Measurements from ENCODE around the gene LRRC7.
"Not testable (repeated sequence)": the region's sequence is repeated elsewhere in the genome, so short reads cannot be mapped to it uniquely, and the experiment has no call there.

Gene LRRC7

DNA sequence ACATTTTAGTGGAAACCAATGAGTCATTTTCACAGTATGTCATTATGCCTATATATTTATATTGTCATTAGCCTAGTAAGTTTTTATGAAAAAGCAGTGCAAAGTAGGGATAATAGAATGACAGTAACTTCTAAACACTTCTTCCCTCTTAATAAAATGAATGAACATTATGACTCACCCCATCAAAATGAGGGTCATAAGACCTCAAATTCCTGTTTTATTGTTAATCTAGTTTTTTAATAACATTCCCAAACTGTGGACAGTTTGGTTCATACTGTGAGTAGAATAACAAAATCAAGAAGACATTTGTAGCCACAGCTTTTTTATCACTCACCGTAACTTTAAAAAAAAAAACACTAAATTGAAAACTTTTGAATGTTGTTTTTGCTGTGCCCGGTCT lies 477.1 kb downstream of the LRRC7 start:
- FAIRE-seq (no peak), DNase-seq (ENCODE audit: insufficient read length, low spot score) (no peak)
- TF ChIP-seq, protein P1, sequence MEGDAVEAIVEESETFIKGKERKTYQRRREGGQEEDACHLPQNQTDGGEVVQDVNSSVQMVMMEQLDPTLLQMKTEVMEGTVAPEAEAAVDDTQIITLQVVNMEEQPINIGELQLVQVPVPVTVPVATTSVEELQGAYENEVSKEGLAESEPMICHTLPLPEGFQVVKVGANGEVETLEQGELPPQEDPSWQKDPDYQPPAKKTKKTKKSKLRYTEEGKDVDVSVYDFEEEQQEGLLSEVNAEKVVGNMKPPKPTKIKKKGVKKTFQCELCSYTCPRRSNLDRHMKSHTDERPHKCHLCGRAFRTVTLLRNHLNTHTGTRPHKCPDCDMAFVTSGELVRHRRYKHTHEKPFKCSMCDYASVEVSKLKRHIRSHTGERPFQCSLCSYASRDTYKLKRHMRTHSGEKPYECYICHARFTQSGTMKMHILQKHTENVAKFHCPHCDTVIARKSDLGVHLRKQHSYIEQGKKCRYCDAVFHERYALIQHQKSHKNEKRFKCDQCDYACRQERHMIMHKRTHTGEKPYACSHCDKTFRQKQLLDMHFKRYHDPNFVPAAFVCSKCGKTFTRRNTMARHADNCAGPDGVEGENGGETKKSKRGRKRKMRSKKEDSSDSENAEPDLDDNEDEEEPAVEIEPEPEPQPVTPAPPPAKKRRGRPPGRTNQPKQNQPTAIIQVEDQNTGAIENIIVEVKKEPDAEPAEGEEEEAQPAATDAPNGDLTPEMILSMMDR (IDR thresholded peaks at IDR 0.05; ENCODE audit: insufficient read depth, missing control alignments) = no peak

DNA sequence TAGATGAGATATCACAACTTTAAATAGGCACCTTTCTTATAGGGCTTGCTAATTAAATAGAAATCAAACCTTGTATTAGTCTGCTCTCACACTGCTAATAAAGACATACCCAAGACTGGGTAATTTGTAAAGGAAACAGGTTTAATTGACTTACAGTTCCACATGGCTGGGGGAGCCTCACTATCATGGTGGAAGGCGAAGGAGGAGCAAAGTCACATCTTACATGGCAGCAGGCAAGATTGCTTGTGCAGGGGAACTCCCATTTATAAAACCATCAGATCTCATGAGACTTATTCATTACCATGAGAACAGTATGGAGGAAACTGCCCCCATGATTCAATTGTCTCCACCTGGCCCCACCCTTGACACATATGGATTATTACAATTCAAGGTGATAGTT lies 477.9 kb downstream of the LRRC7 start:
- not testable (repeated sequence) for DNase-seq (ENCODE audit: insufficient read length, low spot score); FAIRE-seq

DNA sequence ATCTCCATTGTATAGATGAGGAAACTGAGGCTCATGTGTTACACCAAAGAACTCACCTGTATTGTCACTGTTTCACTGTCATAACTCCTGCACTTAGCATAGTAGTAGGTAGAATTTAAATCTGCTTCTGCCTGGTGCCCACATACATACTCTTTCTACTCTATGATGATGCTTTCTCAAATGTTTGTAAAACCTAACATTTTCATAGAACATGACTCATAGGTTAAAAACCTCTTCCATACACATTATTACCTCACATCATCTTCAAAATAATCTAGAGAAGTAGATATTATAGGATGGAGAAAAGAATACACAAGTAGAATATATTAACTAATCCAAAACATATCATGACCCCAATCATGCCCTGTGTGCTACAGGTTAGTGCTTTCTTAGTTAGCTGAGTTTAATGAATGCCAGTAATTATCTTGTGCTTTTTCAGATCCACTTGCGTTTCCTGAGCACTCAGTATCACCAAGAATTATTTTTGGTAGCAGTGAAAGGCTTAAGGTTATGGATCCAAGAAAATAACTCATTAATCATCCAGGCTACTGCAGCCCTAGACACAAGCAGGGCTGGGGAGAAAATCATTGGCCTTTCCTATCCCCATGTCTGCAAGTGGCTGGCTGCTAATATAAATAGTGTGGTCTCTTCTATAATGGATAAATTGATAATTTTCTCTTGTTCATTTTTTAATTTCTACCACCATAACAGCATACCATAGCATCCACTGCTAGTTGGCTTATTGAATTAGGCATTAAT lies 480.8 kb downstream of the LRRC7 start:
- TF ChIP-seq, protein P1 (IDR thresholded peaks at IDR 0.05; ENCODE audit: insufficient read depth, missing control alignments) = no peak
- FAIRE-seq (no peak), DNase-seq (ENCODE audit: insufficient read length, low spot score) (no peak)

DNA sequence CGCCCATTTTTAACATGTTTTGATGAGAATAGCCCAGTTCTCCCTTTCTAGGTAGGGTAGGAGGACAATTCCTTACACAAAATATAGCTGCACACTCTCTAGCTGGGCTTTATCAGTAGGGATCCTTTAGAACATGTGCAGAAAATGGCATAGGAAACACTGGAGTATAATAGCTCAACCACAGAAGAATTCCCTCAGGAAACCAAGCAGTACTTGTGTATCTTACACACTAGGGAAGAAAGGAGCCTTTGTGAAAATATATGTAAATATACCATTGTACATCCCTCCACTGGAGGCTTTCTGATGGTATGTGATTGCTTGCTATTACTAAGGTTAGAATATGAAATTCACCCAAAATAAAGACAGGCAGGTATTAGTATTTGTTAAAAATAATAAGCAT lies 484.2 kb downstream of the LRRC7 start:
- TF ChIP-seq, protein P1 (IDR thresholded peaks at IDR 0.05; ENCODE audit: insufficient read depth, missing control alignments) = no peak
- FAIRE-seq = no peak
- DNase-seq (ENCODE audit: insufficient read length, low spot score) = no peak

DNA sequence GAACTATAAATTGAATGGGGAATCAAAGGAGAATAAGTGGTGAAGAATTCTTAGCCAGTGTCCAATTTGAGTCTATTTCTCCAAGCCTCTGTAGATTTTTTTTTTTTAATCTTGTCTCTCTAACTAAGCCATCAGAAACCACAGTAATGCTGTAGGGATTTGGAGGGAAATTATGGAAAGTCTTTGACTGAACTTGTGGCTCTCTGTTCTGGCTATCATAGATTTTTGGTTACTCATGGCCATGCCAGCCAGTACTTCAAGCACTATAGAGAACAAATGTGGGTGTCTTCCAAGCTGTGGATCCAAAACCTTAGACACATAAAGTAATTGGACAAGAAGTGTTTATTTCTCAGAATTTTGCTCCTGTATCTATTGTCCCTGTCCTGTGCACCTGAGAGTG lies 489.8 kb downstream of the LRRC7 start:
- no peak for DNase-seq (ENCODE audit: insufficient read length, low spot score)
- no peak for FAIRE-seq
- TF ChIP-seq, protein P1 (IDR thresholded peaks at IDR 0.05; ENCODE audit: insufficient read depth, missing control alignments) = no peak

DNA sequence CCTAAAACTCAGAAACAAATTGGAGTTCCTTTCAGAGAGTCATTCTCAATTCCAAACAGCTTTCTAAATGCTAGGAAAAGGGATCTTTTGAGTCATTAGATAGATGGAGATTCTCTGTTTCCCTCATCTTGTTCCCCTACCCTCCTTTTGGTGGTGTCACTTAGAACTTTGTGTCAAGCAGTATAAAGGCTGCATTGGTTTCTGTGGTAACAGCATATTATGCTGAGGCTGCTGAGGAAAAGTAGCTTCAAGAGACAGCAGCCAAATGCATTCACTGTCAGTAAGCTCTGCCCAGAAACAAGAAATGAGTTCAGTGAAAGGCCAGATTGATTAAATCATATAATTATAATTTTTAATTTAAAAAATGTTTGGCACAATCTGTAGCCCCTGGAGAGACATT lies 493.5 kb downstream of the LRRC7 start:
- FAIRE-seq (no peak), DNase-seq (ENCODE audit: insufficient read length, low spot score) (no peak)
- TF ChIP-seq, protein P1 (IDR thresholded peaks at IDR 0.05; ENCODE audit: insufficient read depth, missing control alignments) = no peak

DNA sequence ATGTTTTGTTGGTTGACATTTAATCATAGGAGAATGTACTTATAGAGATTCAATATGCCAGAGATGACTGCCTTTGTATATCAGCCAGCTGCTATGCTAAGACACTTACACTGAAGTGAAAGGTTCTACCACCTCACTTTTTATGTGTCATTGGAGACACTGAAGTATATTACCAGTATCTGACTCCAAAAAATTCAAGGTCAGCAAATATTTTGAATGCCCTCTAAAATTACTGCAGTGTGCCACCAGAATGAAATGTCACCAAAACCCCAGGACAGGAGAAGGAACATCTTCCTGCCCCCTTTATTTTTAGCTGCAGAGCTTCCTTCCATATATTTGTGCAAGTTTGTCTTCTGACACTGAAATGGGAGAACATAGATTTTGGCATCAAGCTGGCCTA lies 496.1 kb downstream of the LRRC7 start:
- FAIRE-seq (no peak), DNase-seq (ENCODE audit: insufficient read length, low spot score) (no peak)
- TF ChIP-seq, protein P1 (IDR thresholded peaks at IDR 0.05; ENCODE audit: insufficient read depth, missing control alignments) = no peak

All from D721Med (cell line).